Measurements from ENCODE around the gene ZDHHC20. TPM values are rescaled to one million over a fixed set of nuclear protein-coding genes. Genes with fewer than 3 reads are reported as not detected.
A peak's percentile ranks its signal among the peaks of the same experiment; 100 is the strongest.

Gene ZDHHC20
- polyA plus RNA-seq, 2 of the 4 experiments (the other 2 are of a cell fraction), result 26.9 to 57.0 TPM

- Histone ChIP-seq H3K9me3 (no peaks in the 10 kb centered on the region), H3K27ac (no peak overlapping the region), H3K4me1 (peaks cover 12% of the 10 kb centered on the region; the same call in 1 of the 3 replicates), H3K4me2 (no peak overlapping the region), H3K4me3 (no peak overlapping the region)
- ChIA-PET CTCF (no interaction called here), POLR2A (no interaction called here)
- TF ChIP-seq PHF8 (IDR thresholded peaks at IDR 0.05; ENCODE audit: borderline replicate concordance, low read depth) (no peak), SMC3 (IDR thresholded peaks at IDR 0.05) (no peak), MAFK (IDR thresholded peaks at IDR 0.05; ENCODE audit: partially characterized antibody) (no peak), KDM5A (IDR thresholded peaks at IDR 0.05) (no peak), GATA3 (IDR thresholded peaks at IDR 0.05; ENCODE audit: borderline replicate concordance) (no peak), RFX5 (IDR thresholded peaks at IDR 0.05) (no peak), TFCP2L1 (CRISPR knock-in tag; IDR thresholded peaks at IDR 0.05) (no peak), MYC (IDR thresholded peaks at IDR 0.05; ENCODE audit: borderline replicate concordance, low read length) (no peak), FOXS1 (CRISPR knock-in tag; IDR thresholded peaks at IDR 0.05) (no peak)
- no peak for DNase-seq (ENCODE audit: low read depth in 1 of 2, low spot score in 1 of 2)
- FAIRE-seq, result no peak
- WGBS (ENCODE audit: missing lambda C conversion rate), result 96% methylated on average over 3 of the region's 3 CpGs
- ATAC-seq, result no peak
Measured at GRCh38 chr13:21434588-21434987, 24.5 kb downstream of the ZDHHC20 start.

- FAIRE-seq (no peak), DNase-seq (ENCODE audit: low read depth in 1 of 2, low spot score in 1 of 2) (peak in 1 of 2 experiments; percentile 5), ATAC-seq (no peak)
- CTCF ChIA-PET, result no interaction called here
- H3K9me3 ChIP-seq, result no peaks in the 10 kb centered on the region
- no peak overlapping the region for H3K27ac ChIP-seq
- POLR2A ChIA-PET, result no interaction called here
- no peak overlapping the region for H3K4me2 ChIP-seq
- no peak overlapping the region for H3K4me3 ChIP-seq
- no peak for TF ChIP-seq HES2 (IDR thresholded peaks at IDR 0.05)
- TF ChIP-seq ZNF302 (CRISPR knock-in tag; IDR thresholded peaks at IDR 0.05), result no peak
- 91% methylated on average over 2 of the region's 2 CpGs for WGBS (ENCODE audit: missing lambda C conversion rate)
- no peaks in the 10 kb centered on the region for H3K4me1 ChIP-seq
Measured at GRCh38 chr13:21429211-21429610, 29.9 kb downstream of the ZDHHC20 start.

- WGBS (ENCODE audit: missing lambda C conversion rate), result 78% methylated on average over 2 of the region's 2 CpGs
- no peaks in the 10 kb centered on the region for H3K4me1 ChIP-seq
- FAIRE-seq (no peak), ATAC-seq (no peak), DNase-seq (ENCODE audit: low read depth in 1 of 2, low spot score in 1 of 2) (no peak)
- H3K27ac ChIP-seq, result no peak overlapping the region
- ChIA-PET CTCF (no interaction called here), POLR2A (no interaction called here)
- H3K9me3 ChIP-seq, result no peaks in the 10 kb centered on the region
- no peak for TF ChIP-seq CHD2 (IDR thresholded peaks at IDR 0.05; ENCODE audit: low read length, partially characterized antibody)
- no peak for TF ChIP-seq HOXB13 (CRISPR knock-in tag; IDR thresholded peaks at IDR 0.05; ENCODE audit: low read depth)
- no peak for TF ChIP-seq HOXA7 (CRISPR knock-in tag; IDR thresholded peaks at IDR 0.05)
- TF ChIP-seq FOSB (CRISPR knock-in tag; IDR thresholded peaks at IDR 0.05), result no peak
- H3K4me3 ChIP-seq, result no peak overlapping the region
- H3K4me2 ChIP-seq, result no peak overlapping the region
Measured at GRCh38 chr13:21427741-21428140, 31.4 kb downstream of the ZDHHC20 start.

- no peak for ATAC-seq
- Histone ChIP-seq H3K9me3 (no peaks in the 10 kb centered on the region), H3K4me2 (no peak overlapping the region), H3K4me3 (no peak overlapping the region), H3K4me1 (no peaks in the 10 kb centered on the region; the same call in 2 of the 3 replicates), H3K27ac (no peak overlapping the region)
- POLR2A ChIA-PET, result interaction anchor here (0.7 kb wide), 1 partner anchor 702 kb away, joined by 7 read pairs; no protein-coding TSS in a partner anchor
- CTCF ChIA-PET, result interaction anchor here (0.5 kb wide), 1 partner anchor 138 kb away, joined by 3 read pairs; no protein-coding TSS in a partner anchor
- 27% methylated on average over 1 of the region's 1 CpG for WGBS (ENCODE audit: missing lambda C conversion rate)
- FAIRE-seq, result no peak
- TF ChIP-seq BCL3 (IDR thresholded peaks at IDR 0.05) (no peak), HOXA7 (CRISPR knock-in tag; IDR thresholded peaks at IDR 0.05) (no peak), ZNF302 (CRISPR knock-in tag; IDR thresholded peaks at IDR 0.05) (no peak), EHMT2 (IDR thresholded peaks at IDR 0.05; ENCODE audit: low read depth) (no peak)
- DNase-seq (ENCODE audit: low read depth in 1 of 2, low spot score in 1 of 2), result no peak
Measured at GRCh38 chr13:21426238-21426637, 32.9 kb downstream of the ZDHHC20 start.

GRCh38 chr13:21420706-21421105 lies 38.4 kb downstream of the ZDHHC20 start:
- DNase-seq (ENCODE audit: low read depth in 1 of 2, low spot score in 1 of 2), result no peak
- no peak for ATAC-seq
- TF ChIP-seq GATA3 (IDR thresholded peaks at IDR 0.05; ENCODE audit: borderline replicate concordance) (no peak), NR3C1 (IDR thresholded peaks at IDR 0.05) (no peak), HOXB5 (CRISPR knock-in tag; IDR thresholded peaks at IDR 0.05) (no peak)
- peak overlapping the region; percentile 10; the same call in 1 of the 3 replicates for H3K4me2 ChIP-seq
- no peak overlapping the region for H3K4me3 ChIP-seq
- H3K4me1 ChIP-seq, result peaks cover 6% of the 10 kb centered on the region; the same call in 1 of the 3 replicates
- 69% methylated on average over 3 of the region's 3 CpGs for WGBS (ENCODE audit: missing lambda C conversion rate)
- FAIRE-seq, result no peak
- H3K9me3 ChIP-seq, result no peaks in the 10 kb centered on the region
- H3K27ac ChIP-seq, result no peak overlapping the region
- POLR2A ChIA-PET, result no interaction called here
- CTCF ChIA-PET, result no interaction called here

Data from A549 (cell line).